NCI-H1436 treated with DMSO at 0.1 percent for 48 hours (cell line): ENCODE measurements around the gene IGHMBP2.

Source experiments
- DNase-seq: peaks from one replicate; lab custom pipeline; 2025; lab: John Stamatoyannopoulos, UW

Gene IGHMBP2

DNA sequence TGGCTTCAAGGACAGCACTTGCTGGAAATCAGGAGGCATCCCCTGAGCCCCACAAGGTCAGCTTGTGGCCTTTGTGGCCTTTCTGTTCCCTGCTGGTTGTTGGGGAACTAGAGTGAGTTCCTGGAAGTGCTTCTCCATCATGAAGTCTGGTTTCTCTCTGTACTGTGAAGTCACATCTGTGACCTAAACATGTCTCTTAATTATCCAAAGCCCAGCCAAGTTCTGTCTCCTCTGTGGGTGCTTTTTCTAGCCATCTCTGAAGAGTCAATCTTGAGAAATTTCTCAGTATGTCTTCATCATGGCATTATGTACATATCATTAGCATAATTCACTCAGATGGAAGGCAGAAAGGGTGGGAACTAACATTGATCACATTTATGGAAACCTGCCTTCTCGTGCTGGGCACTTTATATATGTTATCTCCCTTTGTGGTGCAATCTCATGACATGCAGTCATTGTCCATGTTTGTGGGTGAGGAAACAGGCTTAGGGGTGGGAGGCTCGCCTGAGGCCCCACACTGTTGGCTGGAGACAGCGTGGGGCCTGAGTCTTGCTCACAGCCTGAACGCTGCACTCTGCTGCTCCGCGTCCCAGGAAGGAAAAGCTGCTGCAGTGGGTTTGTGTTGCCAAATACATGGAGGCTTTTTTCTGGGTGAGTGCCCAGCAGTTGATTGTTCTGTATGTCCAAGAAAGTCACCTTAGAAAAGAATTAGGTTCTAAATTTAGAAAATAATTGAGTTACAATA is 24.6 kb downstream of the IGHMBP2 start:
- DNase-seq: no peak

DNA sequence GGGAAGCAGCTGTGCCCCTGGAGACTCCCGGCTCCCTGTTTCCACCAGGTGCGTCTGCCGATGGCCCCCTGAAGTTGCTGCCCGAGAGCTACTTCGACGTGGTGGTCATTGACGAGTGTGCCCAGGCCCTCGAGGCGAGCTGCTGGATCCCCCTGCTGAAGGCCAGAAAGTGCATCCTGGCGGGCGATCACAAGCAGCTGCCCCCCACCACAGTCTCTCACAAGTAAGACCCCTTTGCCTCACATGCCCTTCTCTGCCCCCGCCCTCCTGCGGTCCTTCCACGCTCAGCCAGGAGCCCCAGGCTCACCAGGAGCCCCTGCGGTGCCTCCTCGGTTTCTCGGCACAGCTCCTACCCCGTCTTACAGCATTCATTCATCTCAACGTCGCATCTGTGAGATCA is 25.4 kb downstream of the IGHMBP2 start:
- DNase-seq: no peak

DNA sequence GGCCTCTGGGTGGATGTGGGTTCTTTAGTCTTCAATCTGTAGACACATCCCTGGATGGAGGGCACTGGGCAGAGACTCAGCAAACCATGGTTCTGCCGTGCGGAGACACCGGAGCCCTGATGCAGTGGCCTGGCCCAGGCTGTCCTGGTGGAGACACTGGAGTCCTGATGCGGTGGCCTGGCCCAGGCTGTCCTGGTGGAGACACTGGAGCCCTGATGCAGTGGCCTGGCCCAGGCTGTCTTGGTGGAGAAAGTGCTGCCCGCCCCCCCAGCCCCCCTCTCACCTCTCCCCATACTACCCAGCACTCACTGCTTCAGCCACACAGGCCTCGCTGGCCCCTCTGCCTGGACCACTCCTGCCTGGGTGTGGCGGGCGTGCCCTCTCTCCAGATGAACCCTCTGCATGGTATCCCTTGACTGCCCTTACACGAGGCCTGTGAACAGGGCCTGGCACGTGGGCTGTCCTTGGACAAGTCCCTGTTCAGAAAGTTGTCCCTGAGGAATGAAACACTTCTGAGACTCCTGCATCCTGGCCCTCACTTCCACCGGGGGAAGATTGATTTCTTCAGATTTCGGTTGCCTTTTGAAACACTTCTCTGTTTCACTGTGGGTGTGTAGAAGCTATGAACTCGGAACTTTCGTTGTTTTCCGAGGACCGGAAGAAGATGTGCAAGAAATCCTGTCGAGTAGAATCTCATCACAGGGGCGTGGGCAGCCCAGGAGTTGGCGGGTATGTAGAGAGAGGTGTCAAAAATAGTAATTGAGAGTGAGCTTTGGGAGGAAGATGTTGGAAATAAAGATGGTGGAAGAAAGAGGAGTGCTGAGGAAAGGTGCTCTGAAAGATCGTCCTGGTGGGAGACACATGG is 26.2 kb downstream of the IGHMBP2 start:
- DNase-seq: no peak

DNA sequence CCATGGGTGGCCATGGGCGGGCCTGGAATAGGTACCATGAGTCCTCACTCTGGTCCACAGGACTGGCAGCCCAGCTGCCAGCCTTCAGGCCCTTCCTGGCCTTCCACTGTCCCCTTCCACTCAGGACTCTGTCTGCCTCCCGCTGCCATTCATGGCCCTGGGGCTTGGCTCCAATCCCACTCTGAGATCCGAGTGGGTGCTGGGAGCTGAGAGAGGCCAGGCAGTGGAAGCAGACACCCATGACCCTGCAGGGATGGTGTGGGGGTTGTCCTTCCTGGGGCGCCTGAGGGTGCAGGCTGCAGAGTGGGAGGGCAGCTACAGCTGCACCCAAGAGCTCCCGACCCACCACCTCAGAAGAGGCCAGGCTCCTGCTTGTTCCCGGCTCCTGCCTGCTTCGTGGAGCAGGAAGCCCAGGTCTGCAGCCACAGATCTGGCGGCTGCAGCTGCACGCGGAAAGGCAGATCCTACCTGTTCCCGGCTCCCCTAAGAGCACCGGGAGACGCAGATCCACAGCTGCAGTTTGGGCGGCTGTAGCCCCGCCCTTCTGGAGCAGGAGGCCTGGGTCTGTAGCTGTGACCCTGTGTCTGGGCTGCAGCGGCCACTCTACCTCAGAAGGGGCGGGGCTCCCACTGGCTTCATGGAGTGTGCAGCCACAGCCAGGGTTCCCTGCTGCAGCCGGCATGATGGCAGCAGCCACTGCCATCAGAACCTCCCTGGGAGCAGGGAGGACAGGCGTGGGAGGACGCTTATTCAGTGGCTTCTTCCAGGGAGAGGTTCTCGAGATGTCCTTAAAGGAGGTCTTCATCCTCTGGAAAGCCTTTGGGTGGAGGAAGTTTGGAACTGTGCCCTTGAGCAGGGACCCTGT is 27.5 kb downstream of the IGHMBP2 start:
- no peak for DNase-seq

GRCh38 chr11:68931911-68932310 is 28.2 kb downstream of the IGHMBP2 start:
- no peak for DNase-seq

DNA sequence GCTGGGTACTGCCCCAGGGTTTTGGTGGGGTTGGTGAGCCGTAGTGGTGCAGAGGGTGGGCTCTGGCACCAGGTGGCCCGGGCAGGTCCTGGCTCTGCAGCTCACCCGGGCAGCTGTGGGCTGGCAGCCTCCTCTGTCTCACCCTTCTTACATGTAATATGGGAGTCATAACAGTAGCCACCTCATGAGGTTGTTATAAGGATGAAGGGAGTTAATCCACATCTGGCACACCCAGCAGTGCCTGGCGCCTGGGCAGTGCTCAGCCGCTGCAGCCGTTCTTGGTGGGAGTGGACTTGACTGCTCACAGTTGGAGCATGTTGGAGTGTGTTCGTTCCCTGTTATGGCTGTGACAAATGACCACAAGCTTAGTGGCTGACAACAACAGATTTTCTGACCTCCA is 28.7 kb downstream of the IGHMBP2 start:
- no peak for DNase-seq

DNA sequence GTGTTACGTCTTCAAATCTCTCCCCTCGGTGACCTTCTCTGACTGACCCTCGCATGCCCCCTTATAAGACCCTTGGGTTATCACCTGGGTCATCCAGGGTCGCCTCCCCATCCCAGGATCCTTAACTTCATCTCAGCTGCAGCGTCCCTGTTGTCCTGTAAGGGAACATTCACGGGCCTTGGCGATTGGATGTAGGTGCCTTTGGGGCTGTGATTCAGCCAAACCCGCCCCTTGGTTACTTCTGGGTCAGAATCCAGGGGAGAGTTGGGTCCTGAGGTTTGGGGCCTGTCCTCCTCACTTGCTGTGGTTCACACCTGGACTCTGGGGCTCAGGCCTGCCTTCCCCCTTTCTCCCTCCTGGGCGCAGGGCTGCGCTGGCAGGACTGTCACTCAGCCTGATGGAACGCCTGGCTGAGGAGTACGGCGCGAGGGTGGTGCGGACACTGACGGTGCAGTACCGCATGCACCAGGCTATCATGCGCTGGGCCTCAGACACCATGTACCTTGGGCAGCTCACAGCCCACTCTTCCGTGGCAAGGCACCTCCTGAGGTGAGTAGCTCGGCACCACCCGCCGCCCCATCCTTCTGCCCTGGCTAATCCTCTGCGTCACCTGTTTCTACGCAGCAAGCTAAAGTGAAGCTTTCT is 29.4 kb downstream of the IGHMBP2 start:
- DNase-seq: no peak

GRCh38 chr11:68933605-68934320 is 30.1 kb downstream of the IGHMBP2 start:
- DNase-seq: no peak

GRCh38 chr11:68934321-68934645 is 30.6 kb downstream of the IGHMBP2 start:
- DNase-seq: no peak

- no peak for DNase-seq
Observed at GRCh38 chr11:68934666-68935065, 31.0 kb downstream of the IGHMBP2 start.

DNA sequence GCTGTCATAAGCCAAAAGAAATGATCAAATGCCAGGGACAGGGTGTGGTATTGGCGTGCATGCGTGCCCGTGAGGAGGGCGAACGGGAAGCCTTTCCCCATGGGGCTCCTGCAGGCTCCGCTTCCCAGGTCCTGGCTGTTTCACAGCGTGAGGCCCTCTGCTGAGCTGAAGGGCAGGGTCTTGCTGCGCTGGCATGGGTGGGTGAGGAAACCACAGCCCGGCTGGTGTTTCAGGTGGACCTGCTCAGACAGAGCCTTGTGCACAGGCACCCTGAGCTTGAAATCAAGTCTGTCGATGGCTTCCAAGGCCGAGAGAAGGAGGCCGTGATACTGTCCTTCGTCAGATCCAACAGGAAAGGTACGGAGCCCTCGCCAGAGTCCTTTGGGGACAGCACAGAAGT is 31.4 kb downstream of the IGHMBP2 start:
- DNase-seq: no peak

- DNase-seq: no peak
Observed at GRCh38 chr11:68935516-68936357, 32.0 kb downstream of the IGHMBP2 start.

DNA sequence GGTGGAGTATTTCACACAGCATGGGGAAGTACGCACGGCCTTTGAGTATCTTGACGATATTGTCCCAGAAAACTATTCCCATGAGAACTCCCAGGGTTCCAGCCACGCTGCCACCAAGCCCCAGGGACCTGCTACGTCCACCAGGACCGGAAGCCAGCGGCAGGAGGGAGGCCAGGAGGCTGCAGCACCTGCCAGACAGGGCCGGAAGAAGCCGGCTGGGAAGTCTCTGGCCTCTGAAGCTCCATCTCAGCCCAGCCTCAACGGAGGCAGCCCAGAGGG is 32.6 kb downstream of the IGHMBP2 start:
- no peak for DNase-seq

DNA sequence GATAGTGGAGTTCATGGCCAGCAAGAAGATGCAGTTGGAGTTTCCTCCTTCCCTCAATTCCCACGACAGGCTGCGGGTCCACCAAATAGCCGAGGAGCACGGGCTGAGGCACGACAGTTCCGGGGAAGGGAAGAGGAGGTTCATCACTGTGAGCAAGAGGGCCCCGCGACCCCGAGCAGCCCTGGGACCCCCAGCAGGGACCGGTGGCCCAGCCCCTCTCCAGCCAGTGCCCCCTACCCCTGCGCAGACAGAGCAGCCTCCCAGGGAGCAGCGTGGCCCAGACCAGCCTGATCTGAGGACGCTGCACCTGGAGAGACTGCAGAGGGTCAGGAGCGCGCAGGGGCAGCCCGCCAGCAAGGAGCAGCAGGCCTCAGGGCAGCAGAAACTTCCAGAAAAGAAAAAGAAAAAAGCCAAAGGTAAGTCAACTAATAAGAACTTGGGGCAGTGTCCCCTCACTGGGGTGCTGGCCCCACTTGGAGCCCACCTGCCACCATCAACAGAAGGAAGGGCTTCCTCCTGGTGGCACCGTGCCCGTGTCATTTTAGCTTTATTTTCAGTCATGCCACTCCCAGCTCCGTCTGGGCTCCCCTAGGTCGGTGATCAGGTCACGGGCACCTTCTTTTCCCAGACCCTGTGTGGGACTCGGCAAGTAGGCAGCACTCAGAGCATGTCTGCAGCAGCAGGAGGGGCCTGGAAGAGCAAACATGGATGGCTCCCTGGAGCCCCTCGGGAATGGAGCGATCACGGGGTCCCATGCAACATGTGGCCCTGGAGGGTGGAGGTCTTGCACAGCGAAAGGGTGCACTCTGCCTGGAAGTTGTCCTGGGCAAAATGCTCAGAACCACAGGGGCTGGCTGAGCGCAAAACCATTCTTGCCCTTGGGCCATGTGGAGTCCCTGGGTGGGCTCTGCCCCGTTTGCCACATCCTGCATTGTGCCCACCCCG is 33.3 kb downstream of the IGHMBP2 start:
- DNase-seq: no peak

DNA sequence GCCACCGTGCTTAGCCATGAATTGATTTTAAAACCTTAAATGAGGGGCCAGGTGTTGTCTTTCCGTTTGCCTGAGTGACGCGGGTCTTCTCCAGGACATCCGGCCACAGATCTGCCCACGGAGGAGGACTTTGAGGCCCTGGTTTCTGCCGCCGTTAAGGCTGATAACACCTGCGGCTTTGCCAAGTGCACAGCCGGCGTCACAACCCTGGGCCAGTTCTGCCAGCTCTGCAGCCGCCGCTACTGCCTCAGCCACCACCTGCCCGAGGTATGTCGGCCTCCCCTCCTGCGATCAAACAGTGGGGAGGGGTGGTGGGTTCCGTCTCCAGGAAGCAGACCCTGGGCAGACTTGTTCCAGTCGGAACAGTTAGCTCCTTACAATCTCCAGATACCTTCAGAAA is 34.4 kb downstream of the IGHMBP2 start:
- DNase-seq: no peak

DNA sequence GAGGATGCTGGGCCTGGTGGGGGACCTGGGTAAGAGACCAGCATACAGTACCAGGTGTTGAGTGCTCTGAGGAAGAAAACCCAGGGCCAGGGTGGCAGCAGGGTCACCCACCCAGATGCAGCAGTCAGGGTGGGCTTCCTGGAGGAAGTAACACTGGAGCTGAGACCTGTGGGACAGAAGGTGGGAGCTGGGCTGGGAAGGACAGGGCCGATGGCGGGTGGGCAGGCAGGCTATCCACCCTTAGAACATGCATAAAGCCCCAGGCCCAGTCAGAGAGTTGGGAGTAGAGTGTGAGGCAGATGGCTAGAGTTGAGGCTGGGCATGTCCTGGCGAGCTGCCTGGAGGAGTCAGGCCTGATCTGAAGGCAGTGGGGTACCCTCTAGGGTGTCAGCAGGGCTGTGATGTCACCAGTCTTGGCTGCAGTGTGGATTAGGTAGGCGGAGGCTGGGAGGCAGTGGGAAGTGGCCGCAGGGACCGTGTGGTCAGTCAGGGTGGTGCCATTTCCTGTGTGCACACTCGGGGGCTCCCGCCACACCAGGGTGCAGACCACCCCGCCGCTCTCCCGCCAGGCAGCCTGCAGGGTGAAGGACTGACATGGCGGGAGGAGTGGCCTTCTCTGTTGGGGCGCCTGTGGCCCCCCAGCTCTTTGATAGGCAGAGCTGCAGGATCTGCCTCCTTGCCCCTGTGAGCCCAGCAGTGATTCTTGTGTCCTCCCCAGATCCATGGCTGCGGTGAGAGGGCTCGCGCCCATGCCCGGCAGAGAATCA is 35.3 kb downstream of the IGHMBP2 start:
- no peak for DNase-seq

DNA sequence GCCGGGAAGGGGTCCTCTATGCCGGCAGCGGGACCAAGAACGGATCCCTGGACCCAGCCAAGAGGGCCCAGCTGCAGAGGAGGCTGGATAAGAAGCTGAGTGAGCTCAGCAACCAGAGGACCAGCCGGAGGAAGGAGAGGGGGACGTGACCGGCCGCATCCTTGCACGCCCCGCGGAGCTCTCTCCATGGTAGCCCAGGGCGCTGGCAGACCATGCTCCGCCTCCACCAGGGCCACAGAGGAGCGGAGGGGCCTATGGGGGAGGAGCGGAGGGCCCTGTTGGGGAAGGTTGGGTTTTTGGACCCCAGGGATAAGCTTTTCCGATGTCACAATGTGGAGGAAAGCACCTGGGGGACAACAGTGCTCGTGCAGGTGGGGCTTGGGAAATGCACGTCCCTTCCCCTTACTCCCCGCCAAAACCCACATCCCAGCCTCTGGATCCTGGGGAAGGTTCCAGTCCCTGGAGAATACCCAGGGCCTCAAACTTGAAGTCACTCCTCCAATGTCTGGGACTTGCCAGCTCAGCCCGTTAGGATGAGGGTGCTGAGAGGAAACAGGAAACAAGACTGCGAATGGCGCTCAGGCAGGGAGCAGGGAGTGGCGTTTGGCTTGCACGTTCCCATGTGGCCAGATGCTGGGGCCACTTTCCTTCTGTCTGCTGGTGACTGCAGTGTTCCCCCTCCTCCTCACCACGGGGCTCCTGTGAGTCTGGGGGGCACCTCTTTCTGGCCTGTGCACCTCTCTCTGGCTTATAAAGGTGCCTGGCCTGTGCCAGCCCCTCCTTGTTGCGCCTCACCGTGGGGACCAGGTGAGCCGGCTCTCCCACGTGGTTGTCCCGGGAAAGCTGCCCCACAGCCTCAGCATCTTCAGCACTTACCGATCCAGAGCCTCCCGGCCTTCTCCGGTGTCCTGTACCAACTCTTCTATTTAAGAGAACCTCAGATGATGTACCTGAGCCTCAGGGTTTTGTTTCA is 36.2 kb downstream of the IGHMBP2 start:
- DNase-seq: no peak
